GM18505 (cell line): ENCODE data around the gene HOMER1.
A peak's percentile ranks its signal among the peaks of the same experiment; 100 is the strongest.
"Not testable (repeated sequence)": the region's sequence is repeated elsewhere in the genome, so short reads cannot be mapped to it uniquely, and the experiment has no call there.

Experiments used
- ATAC-seq: cut with Tn5 transposase; IDR thresholded peaks from one replicate; pipeline ENCODE4 v1.9.1; 2021; ENCODE audit not compliant: unreplicated experiment
- POLR2A ChIP-seq: IDR thresholded peaks from 4 replicates; pipeline ENCODE4 v1.6.1; 2011; ENCODE audit warnings: borderline replicate concordance; ENCODE audit not compliant: insufficient read depth, insufficient read length; ENCODE audit errors: extremely low read depth

HOMER1 gene

GRCh38 chr5:79535477-79536192 is 21.7 kb upstream of the HOMER1 start:
- no peak for TF ChIP-seq POLR2A
- ATAC-seq: no peak

- ATAC-seq: no peak
- TF ChIP-seq POLR2A: no peak
Observed at GRCh38 chr5:79529110-79529509, 15.2 kb upstream of the HOMER1 start.

GRCh38 chr5:79527431-79527830 is 13.5 kb upstream of the HOMER1 start:
- ATAC-seq: no peak
- no peak for TF ChIP-seq POLR2A

GRCh38 chr5:79526928-79527327 is 13.0 kb upstream of the HOMER1 start:
- no peak for ATAC-seq
- no peak for TF ChIP-seq POLR2A

- ATAC-seq: no peak
- no peak for TF ChIP-seq POLR2A
Observed at GRCh38 chr5:79526493-79526892, 12.6 kb upstream of the HOMER1 start.

GRCh38 chr5:79521156-79521555 is 7.2 kb upstream of the HOMER1 start:
- no peak for ATAC-seq
- no peak for TF ChIP-seq POLR2A

GRCh38 chr5:79518718-79519117 is 4.8 kb upstream of the HOMER1 start:
- ATAC-seq: no peak
- no peak for TF ChIP-seq POLR2A

- no peak for ATAC-seq
- TF ChIP-seq POLR2A: no peak
Observed at GRCh38 chr5:79517601-79518000, 3.7 kb upstream of the HOMER1 start.

GRCh38 chr5:79516986-79517385 is 3.1 kb upstream of the HOMER1 start:
- no peak for ATAC-seq
- no peak for TF ChIP-seq POLR2A

GRCh38 chr5:79516331-79516730 is 2.4 kb upstream of the HOMER1 start:
- not testable (repeated sequence) for ATAC-seq

GRCh38 chr5:79514391-79515105 is 614 bp upstream of the HOMER1 start:
- peak; percentile 91 for TF ChIP-seq POLR2A
- peak; percentile 80 for ATAC-seq

GRCh38 chr5:79513308-79513703 is 628 bp downstream of the HOMER1 start:
- ATAC-seq: peak; percentile 10
- TF ChIP-seq POLR2A: no peak

- TF ChIP-seq POLR2A: no peak
- ATAC-seq: no peak
Observed at GRCh38 chr5:79512471-79513307, 1.2 kb downstream of the HOMER1 start.

GRCh38 chr5:79512049-79512448 is 1.9 kb downstream of the HOMER1 start:
- ATAC-seq: no peak
- no peak for TF ChIP-seq POLR2A

GRCh38 chr5:79510638-79511037 is 3.3 kb downstream of the HOMER1 start:
- no peak for TF ChIP-seq POLR2A
- no peak for ATAC-seq
